Measurements from ENCODE around the gene DOK5. TPM values are rescaled to one million over a fixed set of nuclear protein-coding genes. Genes with fewer than 3 reads are reported as not detected.
"Not testable (repeated sequence)": the region's sequence is repeated elsewhere in the genome, so short reads cannot be mapped to it uniquely, and the experiment has no call there.

DOK5 gene
- total RNA-seq, 1 experiment from 2014 or later, result not detected

- POLR2A ChIA-PET, result interaction anchor here (0.6 kb wide), 1 partner anchor 1330 kb away, joined by 4 read pairs; no protein-coding TSS in a partner anchor
- Mint-ChIP-seq H3K27me3 (ENCODE audit: insufficient read depth, unreplicated experiment) (peaks cover 19% of the 10 kb centered on the region), H3K9me3 (ENCODE audit: unreplicated experiment) (no peaks in the 10 kb centered on the region), H3K36me3 (ENCODE audit: insufficient read depth, unreplicated experiment) (no peaks in the 10 kb centered on the region), H3K4me3 (ENCODE audit: unreplicated experiment) (no peak overlapping the region), H3K4me1 (ENCODE audit: low read depth, unreplicated experiment) (no peaks in the 10 kb centered on the region), H3K27ac (ENCODE audit: unreplicated experiment) (no peak overlapping the region)
- Histone ChIP-seq H3K4me3 (ENCODE audit: low read depth, low read length) (no peak overlapping the region), H3K36me3 (ENCODE audit: control insufficient read depth, insufficient read depth, low read length) (no peaks in the 10 kb centered on the region), H3K9me3 (no peaks in the 10 kb centered on the region), H3K4me1 (no peaks in the 10 kb centered on the region), H3K27me3 (replicated peaks; ENCODE audit: control insufficient read depth, insufficient read depth, low read length) (no peaks in the 10 kb centered on the region; the same call in 1 of the 2 replicates)
- no TSS peak for BruUV-seq (replicated peaks)
- CTCF ChIA-PET, result no interaction called here
- no peak for DNase-seq
- intact Hi-C loops (cut with micrococcal nuclease; ENCODE audit: unreplicated experiment), result no loop called here
- TF ChIP-seq CTCF (IDR thresholded peaks at IDR 0.05; ENCODE audit: insufficient read depth in 1 of 2, low read depth in 1 of 2, low read length in 1 of 2, severe bottlenecking in 1 of 2, unreplicated experiment in 1 of 2), result no peak
Observed at GRCh38 chr20:54435015-54435414, 40.4 kb upstream of the DOK5 start.

GRCh38 chr20:54436410-54436809, 39.0 kb upstream of the DOK5 start:
- BruUV-seq (replicated peaks); H3K9me3 ChIP-seq; H3K36me3 Mint-ChIP-seq (ENCODE audit: insufficient read depth, unreplicated experiment); H3K27ac Mint-ChIP-seq (ENCODE audit: unreplicated experiment); H3K9me3 Mint-ChIP-seq (ENCODE audit: unreplicated experiment); H3K27me3 ChIP-seq (replicated peaks; ENCODE audit: control insufficient read depth, insufficient read depth, low read length); H3K4me3 ChIP-seq (ENCODE audit: low read depth, low read length); H3K4me3 Mint-ChIP-seq (ENCODE audit: unreplicated experiment); H3K4me1 Mint-ChIP-seq (ENCODE audit: low read depth, unreplicated experiment); DNase-seq; intact Hi-C loops (cut with micrococcal nuclease; ENCODE audit: unreplicated experiment); CTCF ChIA-PET; H3K4me1 ChIP-seq; H3K36me3 ChIP-seq (ENCODE audit: control insufficient read depth, insufficient read depth, low read length): not testable (repeated sequence)
- peaks cover 13% of the 10 kb centered on the region for H3K27me3 Mint-ChIP-seq (ENCODE audit: insufficient read depth, unreplicated experiment)
- POLR2A ChIA-PET, result interaction anchor here (0.6 kb wide), 1 partner anchor 52 kb away, joined by 3 read pairs; no protein-coding TSS in a partner anchor

- no peaks in the 10 kb centered on the region; the same call in 1 of the 2 replicates for H3K27me3 ChIP-seq (replicated peaks; ENCODE audit: control insufficient read depth, insufficient read depth, low read length)
- TF ChIP-seq CTCF (IDR thresholded peaks at IDR 0.05; ENCODE audit: insufficient read depth in 1 of 2, low read depth in 1 of 2, low read length in 1 of 2, severe bottlenecking in 1 of 2, unreplicated experiment in 1 of 2), result no peak
- H3K27ac Mint-ChIP-seq (ENCODE audit: unreplicated experiment), result no peak overlapping the region
- H3K36me3 Mint-ChIP-seq (ENCODE audit: insufficient read depth, unreplicated experiment), result no peaks in the 10 kb centered on the region
- BruUV-seq (replicated peaks), result no TSS peak
- ChIA-PET CTCF (no interaction called here), POLR2A (no interaction called here)
- no peak overlapping the region for H3K4me3 ChIP-seq (ENCODE audit: low read depth, low read length)
- H3K4me1 Mint-ChIP-seq (ENCODE audit: low read depth, unreplicated experiment), result no peaks in the 10 kb centered on the region
- intact Hi-C loops (cut with micrococcal nuclease; ENCODE audit: unreplicated experiment), result no loop called here
- H3K4me3 Mint-ChIP-seq (ENCODE audit: unreplicated experiment), result no peak overlapping the region
- H3K4me1 ChIP-seq, result no peaks in the 10 kb centered on the region
- H3K9me3 Mint-ChIP-seq (ENCODE audit: unreplicated experiment), result no peaks in the 10 kb centered on the region
- H3K27me3 Mint-ChIP-seq (ENCODE audit: insufficient read depth, unreplicated experiment), result peaks cover 7% of the 10 kb centered on the region
- DNase-seq, result no peak
- H3K9me3 ChIP-seq, result no peaks in the 10 kb centered on the region
- no peaks in the 10 kb centered on the region for H3K36me3 ChIP-seq (ENCODE audit: control insufficient read depth, insufficient read depth, low read length)
Observed at GRCh38 chr20:54438166-54438565, 37.2 kb upstream of the DOK5 start.

GRCh38 chr20:54450207-54450606, 25.2 kb upstream of the DOK5 start:
- Mint-ChIP-seq H3K27ac (ENCODE audit: unreplicated experiment) (no peak overlapping the region), H3K4me3 (ENCODE audit: unreplicated experiment) (no peak overlapping the region), H3K27me3 (ENCODE audit: insufficient read depth, unreplicated experiment) (peaks cover 30% of the 10 kb centered on the region), H3K36me3 (ENCODE audit: insufficient read depth, unreplicated experiment) (no peaks in the 10 kb centered on the region), H3K4me1 (ENCODE audit: low read depth, unreplicated experiment) (no peaks in the 10 kb centered on the region), H3K9me3 (ENCODE audit: unreplicated experiment) (peaks cover 7% of the 10 kb centered on the region)
- H3K4me1 ChIP-seq, result no peaks in the 10 kb centered on the region
- DNase-seq, result no peak
- no peak overlapping the region for H3K4me3 ChIP-seq (ENCODE audit: low read depth, low read length)
- no peaks in the 10 kb centered on the region for H3K9me3 ChIP-seq
- no peaks in the 10 kb centered on the region for H3K27me3 ChIP-seq (replicated peaks; ENCODE audit: control insufficient read depth, insufficient read depth, low read length)
- ChIA-PET POLR2A (no interaction called here), CTCF (no interaction called here)
- no peaks in the 10 kb centered on the region for H3K36me3 ChIP-seq (ENCODE audit: control insufficient read depth, insufficient read depth, low read length)
- intact Hi-C loops (cut with micrococcal nuclease; ENCODE audit: unreplicated experiment), result no loop called here
- BruUV-seq (replicated peaks), result no TSS peak
- TF ChIP-seq CTCF (IDR thresholded peaks at IDR 0.05; ENCODE audit: insufficient read depth in 1 of 2, low read depth in 1 of 2, low read length in 1 of 2, severe bottlenecking in 1 of 2, unreplicated experiment in 1 of 2), result no peak
